Memory B cell (primary cell): ENCODE measurements around the gene CDC42SE2.
"Not testable (repeated sequence)": the region's sequence is repeated elsewhere in the genome, so short reads cannot be mapped to it uniquely, and the experiment has no call there.

ENCODE experiments used
- ATAC-seq: fragments of 150-1000 bp; cut with Tn5 transposase; 2 replicates; pipeline ENCODE4 v1.10.0; 2021; ENCODE audit warnings: low read depth, mild to moderate bottlenecking, moderate library complexity
- DNase-seq, 2 donors: peaks; one replicate each; pipeline ENCODE4 v3.0.0; 2022; ENCODE audit warnings: low spot score in 2 of 2
- H3K27ac Mint-ChIP-seq: one replicate; pipeline ENCODE4 v1.8.0; 2022; ENCODE audit warnings: mild to moderate bottlenecking, moderate library complexity, mixed read lengths
- H3K27me3 Mint-ChIP-seq: one replicate; pipeline ENCODE4 v1.8.0; 2022; ENCODE audit warnings: mixed read lengths
- H3K36me3 Mint-ChIP-seq: one replicate; pipeline ENCODE4 v1.8.0; 2022; ENCODE audit warnings: mild to moderate bottlenecking, mixed read lengths
- H3K4me1 Mint-ChIP-seq: one replicate; pipeline ENCODE4 v1.8.0; 2022; ENCODE audit warnings: mixed read lengths
- H3K4me3 Mint-ChIP-seq: one replicate; pipeline ENCODE4 v1.8.0; 2022; ENCODE audit warnings: mild to moderate bottlenecking, moderate library complexity, mixed read lengths
- H3K9me3 Mint-ChIP-seq: one replicate; pipeline ENCODE4 v1.8.0; 2022; ENCODE audit warnings: mixed read lengths

The CDC42SE2 gene

GRCh38 chr5:131302506-131302905 is 38.7 kb downstream of the CDC42SE2 start:
- Mint-ChIP-seq H3K27ac (peak overlapping the region; percentile 25), H3K36me3 (peaks cover 28% of the 10 kb centered on the region), H3K4me3 (no peak overlapping the region), H3K9me3 (peaks cover 2% of the 10 kb centered on the region), H3K4me1 (peaks cover 44% of the 10 kb centered on the region), H3K27me3 (no peaks in the 10 kb centered on the region)
- DNase-seq (no peak), ATAC-seq (no peak)

GRCh38 chr5:131303537-131303936 is 39.7 kb downstream of the CDC42SE2 start:
- peaks cover 28% of the 10 kb centered on the region for H3K36me3 Mint-ChIP-seq
- no peak overlapping the region for H3K4me3 Mint-ChIP-seq
- H3K9me3 Mint-ChIP-seq: peaks cover 2% of the 10 kb centered on the region
- H3K27me3 Mint-ChIP-seq: no peaks in the 10 kb centered on the region
- no peak for ATAC-seq
- DNase-seq: no peak
- peaks cover 46% of the 10 kb centered on the region for H3K4me1 Mint-ChIP-seq
- H3K27ac Mint-ChIP-seq: peak overlapping the region; percentile 25

GRCh38 chr5:131304414-131304813 is 40.6 kb downstream of the CDC42SE2 start:
- Mint-ChIP-seq H3K27ac (peak overlapping the region; percentile 84), H3K36me3 (peaks cover 20% of the 10 kb centered on the region), H3K4me3 (no peak overlapping the region), H3K27me3 (no peaks in the 10 kb centered on the region), H3K9me3 (peaks cover 2% of the 10 kb centered on the region), H3K4me1 (peaks cover 38% of the 10 kb centered on the region)
- ATAC-seq (no peak), DNase-seq (no peak)

GRCh38 chr5:131305138-131305689 is 41.4 kb downstream of the CDC42SE2 start:
- DNase-seq (no peak), ATAC-seq (peak; percentile 90)
- H3K9me3 Mint-ChIP-seq: no peaks in the 10 kb centered on the region
- peak overlapping the region; percentile 19 for H3K4me3 Mint-ChIP-seq
- peaks cover 36% of the 10 kb centered on the region for H3K4me1 Mint-ChIP-seq
- H3K27ac Mint-ChIP-seq: peak overlapping the region; percentile 84
- peaks cover 16% of the 10 kb centered on the region for H3K36me3 Mint-ChIP-seq
- no peaks in the 10 kb centered on the region for H3K27me3 Mint-ChIP-seq

- DNase-seq: no peak
Measured at GRCh38 chr5:131305906-131306305, 42.1 kb downstream of the CDC42SE2 start.

GRCh38 chr5:131312235-131312772 is 48.5 kb downstream of the CDC42SE2 start:
- not testable (repeated sequence) for H3K9me3 Mint-ChIP-seq, H3K27me3 Mint-ChIP-seq, DNase-seq, ATAC-seq
- peak overlapping the region; percentile 17 for H3K4me3 Mint-ChIP-seq
- H3K4me1 Mint-ChIP-seq: peaks cover 41% of the 10 kb centered on the region
- peaks cover 13% of the 10 kb centered on the region for H3K36me3 Mint-ChIP-seq
- H3K27ac Mint-ChIP-seq: peak overlapping the region; percentile 92

More at GRCh38 chr5:131305906-131306305, 42.1 kb downstream of the CDC42SE2 start:
- H3K4me3 Mint-ChIP-seq: peak overlapping the region; percentile 15
- peaks cover 15% of the 10 kb centered on the region for H3K36me3 Mint-ChIP-seq
- H3K27me3 Mint-ChIP-seq: no peaks in the 10 kb centered on the region
- H3K27ac Mint-ChIP-seq: peak overlapping the region; percentile 84
- ATAC-seq: no peak
- peaks cover 36% of the 10 kb centered on the region for H3K4me1 Mint-ChIP-seq
- no peaks in the 10 kb centered on the region for H3K9me3 Mint-ChIP-seq

GRCh38 chr5:131316026-131316425 is 52.2 kb downstream of the CDC42SE2 start:
- no peak for DNase-seq
- peaks cover 34% of the 10 kb centered on the region for H3K4me1 Mint-ChIP-seq
- H3K27ac Mint-ChIP-seq: peak overlapping the region; percentile 30
- no peaks in the 10 kb centered on the region for H3K27me3 Mint-ChIP-seq
- no peaks in the 10 kb centered on the region for H3K9me3 Mint-ChIP-seq
- no peak for ATAC-seq
- H3K4me3 Mint-ChIP-seq: no peak overlapping the region
- peaks cover 34% of the 10 kb centered on the region for H3K36me3 Mint-ChIP-seq

GRCh38 chr5:131316822-131317221 is 53.0 kb downstream of the CDC42SE2 start:
- no peak for DNase-seq
- ATAC-seq: no peak
- no peak overlapping the region for H3K4me3 Mint-ChIP-seq
- H3K4me1 Mint-ChIP-seq: peaks cover 36% of the 10 kb centered on the region
- peaks cover 39% of the 10 kb centered on the region for H3K36me3 Mint-ChIP-seq
- H3K9me3 Mint-ChIP-seq: no peaks in the 10 kb centered on the region
- peak overlapping the region; percentile 18 for H3K27ac Mint-ChIP-seq
- no peaks in the 10 kb centered on the region for H3K27me3 Mint-ChIP-seq

GRCh38 chr5:131318455-131318854 is 54.6 kb downstream of the CDC42SE2 start:
- no peak for ATAC-seq
- no peak overlapping the region for H3K27ac Mint-ChIP-seq
- H3K36me3 Mint-ChIP-seq: peaks cover 47% of the 10 kb centered on the region
- DNase-seq: no peak
- no peak overlapping the region for H3K4me3 Mint-ChIP-seq
- no peaks in the 10 kb centered on the region for H3K27me3 Mint-ChIP-seq
- H3K9me3 Mint-ChIP-seq: no peaks in the 10 kb centered on the region
- peaks cover 35% of the 10 kb centered on the region for H3K4me1 Mint-ChIP-seq

- peak; percentile 47 for ATAC-seq
- H3K4me3 Mint-ChIP-seq: no peak overlapping the region
- H3K27ac Mint-ChIP-seq: peak overlapping the region; percentile 62
- H3K27me3 Mint-ChIP-seq: no peaks in the 10 kb centered on the region
- peaks cover 46% of the 10 kb centered on the region for H3K36me3 Mint-ChIP-seq
- H3K4me1 Mint-ChIP-seq: peaks cover 31% of the 10 kb centered on the region
- no peak for DNase-seq
- no peaks in the 10 kb centered on the region for H3K9me3 Mint-ChIP-seq
Measured at GRCh38 chr5:131321066-131321465, 57.2 kb downstream of the CDC42SE2 start.

GRCh38 chr5:131322926-131323325 is 59.1 kb downstream of the CDC42SE2 start:
- H3K27me3 Mint-ChIP-seq: no peaks in the 10 kb centered on the region
- no peaks in the 10 kb centered on the region for H3K9me3 Mint-ChIP-seq
- DNase-seq: no peak
- peaks cover 35% of the 10 kb centered on the region for H3K4me1 Mint-ChIP-seq
- peaks cover 44% of the 10 kb centered on the region for H3K36me3 Mint-ChIP-seq
- H3K27ac Mint-ChIP-seq: peak overlapping the region; percentile 88
- H3K4me3 Mint-ChIP-seq: peak overlapping the region; percentile 24
- peak; percentile 24 for ATAC-seq

- H3K4me3 Mint-ChIP-seq: no peak overlapping the region
- no peaks in the 10 kb centered on the region for H3K9me3 Mint-ChIP-seq
- peaks cover 40% of the 10 kb centered on the region for H3K36me3 Mint-ChIP-seq
- DNase-seq (no peak), ATAC-seq (no peak)
- H3K27ac Mint-ChIP-seq: no peak overlapping the region
- no peaks in the 10 kb centered on the region for H3K27me3 Mint-ChIP-seq
- H3K4me1 Mint-ChIP-seq: peaks cover 38% of the 10 kb centered on the region
Measured at GRCh38 chr5:131323378-131323777, 59.5 kb downstream of the CDC42SE2 start.

GRCh38 chr5:131324303-131324702 is 60.5 kb downstream of the CDC42SE2 start:
- H3K4me1 Mint-ChIP-seq: peaks cover 46% of the 10 kb centered on the region
- H3K36me3 Mint-ChIP-seq: peaks cover 38% of the 10 kb centered on the region
- DNase-seq (no peak), ATAC-seq (no peak)
- H3K9me3 Mint-ChIP-seq: no peaks in the 10 kb centered on the region
- H3K4me3 Mint-ChIP-seq: no peak overlapping the region
- no peaks in the 10 kb centered on the region for H3K27me3 Mint-ChIP-seq
- H3K27ac Mint-ChIP-seq: peak overlapping the region; percentile 24

- Mint-ChIP-seq H3K27me3 (no peaks in the 10 kb centered on the region), H3K27ac (peak overlapping the region; percentile 75), H3K4me3 (no peak overlapping the region), H3K9me3 (no peaks in the 10 kb centered on the region), H3K4me1 (peaks cover 39% of the 10 kb centered on the region), H3K36me3 (peaks cover 32% of the 10 kb centered on the region)
- DNase-seq: no peak
- ATAC-seq: no peak
Measured at GRCh38 chr5:131328536-131329285, 64.9 kb downstream of the CDC42SE2 start.
